Neural progenitor cell (in vitro differentiated cells): ENCODE data around the gene CDC42BPA.

Source experiments
- CTCF ChIP-seq: fragments of 200-600 bp; sonication (generic); IDR thresholded peaks from 2 replicates; pipeline ENCODE4 v1.5.1; 2017; ENCODE audit warnings: antibody characterized with exemption, mild to moderate bottlenecking
- EZH2 ChIP-seq: fragments of 200-600 bp; sonication (generic); IDR thresholded peaks from 2 replicates; pipeline ENCODE4 v1.6.1; 2017; ENCODE audit warnings: antibody characterized with exemption, mild to moderate bottlenecking, moderate library complexity

GRCh38 chr1:227092069-227092468 lies 226.2 kb downstream of the CDC42BPA start:
- TF ChIP-seq CTCF (no peak), EZH2 (no peak)
